ENCODE results near the gene SFTA2.
"Not testable (repeated sequence)": the region's sequence is repeated elsewhere in the genome, so short reads cannot be mapped to it uniquely, and the experiment has no call there.

SFTA2 gene

GRCh38 chr6:30914854-30915590 is 16.9 kb downstream of the SFTA2 start:
- DNase-seq (ENCODE audit: low read depth, low spot score): no peak
- H3K4me3 ChIP-seq (ENCODE audit: low read length): peak overlapping the region; percentile 71

GRCh38 chr6:30914076-30914853 is 17.7 kb downstream of the SFTA2 start, which contains the start of gene VARS2:
TSS of gene VARS2 (plus strand) at chr6:30914238. CDS start at chr6:30914837, 599 bp downstream.
- DNase-seq (ENCODE audit: low read depth, low spot score): peak; percentile 75
- H3K4me3 ChIP-seq (ENCODE audit: low read length): peak within 1 kb of the TSS; percentile 71

- DNase-seq (ENCODE audit: low read depth, low spot score): no peak
- H3K4me3 ChIP-seq (ENCODE audit: low read length): peak overlapping the region; percentile 71
Measured at GRCh38 chr6:30913721-30914075, 18.3 kb downstream of the SFTA2 start.

- H3K4me3 ChIP-seq (ENCODE audit: low read length): no peak overlapping the region
- no peak for DNase-seq (ENCODE audit: low read depth, low spot score)
Measured at GRCh38 chr6:30912746-30913520, 19.0 kb downstream of the SFTA2 start.

GRCh38 chr6:30910473-30910872 is 21.5 kb downstream of the SFTA2 start:
- not testable (repeated sequence) for DNase-seq (ENCODE audit: low read depth, low spot score); H3K4me3 ChIP-seq (ENCODE audit: low read length)

GRCh38 chr6:30908700-30909099 is 23.3 kb downstream of the SFTA2 start:
- DNase-seq (ENCODE audit: low read depth, low spot score): no peak
- H3K4me3 ChIP-seq (ENCODE audit: low read length): peak overlapping the region; percentile 94

GRCh38 chr6:30907758-30908591 is 24.0 kb downstream of the SFTA2 start, which contains the start of gene GTF2H4:
TSS of gene GTF2H4 (plus strand) at chr6:30908207.
- peak; percentile 98 for DNase-seq (ENCODE audit: low read depth, low spot score)
- peak within 1 kb of the TSS; percentile 94 for H3K4me3 ChIP-seq (ENCODE audit: low read length)

GRCh38 chr6:30907290-30907757 is 24.6 kb downstream of the SFTA2 start:
- H3K4me3 ChIP-seq (ENCODE audit: low read length): peak overlapping the region; percentile 94
- DNase-seq (ENCODE audit: low read depth, low spot score): not testable (repeated sequence)

GRCh38 chr6:30903236-30903635 is 28.7 kb downstream of the SFTA2 start:
- no peak for DNase-seq (ENCODE audit: low read depth, low spot score)
- no peak overlapping the region for H3K4me3 ChIP-seq (ENCODE audit: low read length)

GRCh38 chr6:30902709-30903108 is 29.3 kb downstream of the SFTA2 start:
- no peak for DNase-seq (ENCODE audit: low read depth, low spot score)
- H3K4me3 ChIP-seq (ENCODE audit: low read length): no peak overlapping the region

GRCh38 chr6:30902196-30902595 is 29.8 kb downstream of the SFTA2 start:
- not testable (repeated sequence) for DNase-seq (ENCODE audit: low read depth, low spot score); H3K4me3 ChIP-seq (ENCODE audit: low read length)

GRCh38 chr6:30901436-30901835 is 30.5 kb downstream of the SFTA2 start:
- no peak overlapping the region for H3K4me3 ChIP-seq (ENCODE audit: low read length)

GRCh38 chr6:30900863-30901417 is 31.0 kb downstream of the SFTA2 start:
- DNase-seq (ENCODE audit: low read depth, low spot score): no peak
- H3K4me3 ChIP-seq (ENCODE audit: low read length): no peak overlapping the region

More at GRCh38 chr6:30901436-30901835, 30.5 kb downstream of the SFTA2 start:
- no peak for DNase-seq (ENCODE audit: low read depth, low spot score)

- DNase-seq (ENCODE audit: low read depth, low spot score): no peak
- no peak overlapping the region for H3K4me3 ChIP-seq (ENCODE audit: low read length)
Measured at GRCh38 chr6:30898750-30899360, 33.1 kb downstream of the SFTA2 start.

- H3K4me3 ChIP-seq (ENCODE audit: low read length): no peak overlapping the region
- no peak for DNase-seq (ENCODE audit: low read depth, low spot score)
Measured at GRCh38 chr6:30897882-30898281, 34.1 kb downstream of the SFTA2 start.

- no peak for DNase-seq (ENCODE audit: low read depth, low spot score)
- H3K4me3 ChIP-seq (ENCODE audit: low read length): no peak overlapping the region
Measured at GRCh38 chr6:30896541-30896940, 35.4 kb downstream of the SFTA2 start.

- no peak for DNase-seq (ENCODE audit: low read depth, low spot score)
- no peak overlapping the region for H3K4me3 ChIP-seq (ENCODE audit: low read length)
Measured at GRCh38 chr6:30895343-30895742, 36.6 kb downstream of the SFTA2 start.

GRCh38 chr6:30894935-30895334 is 37.0 kb downstream of the SFTA2 start:
- no peak for DNase-seq (ENCODE audit: low read depth, low spot score)
- H3K4me3 ChIP-seq (ENCODE audit: low read length): no peak overlapping the region
